Neuronal stem cell (in vitro differentiated cells): ENCODE data around the gene FARP1.

Experiments used
- DNase-seq: peaks from one replicate; pipeline ENCODE4 v3.0.0-alpha.2; 2013; ENCODE audit warnings: low spot score
- H2AFZ ChIP-seq: one replicate; pipeline ENCODE4 v1.6.1; 2013; ENCODE audit warnings: mild to moderate bottlenecking, low read length, inconsistent platforms
- H2AK5ac ChIP-seq: 2 replicates; pipeline ENCODE4 v1.6.1; 2013; ENCODE audit warnings: low read depth, mild to moderate bottlenecking, inconsistent platforms, low read length, moderate library complexity, mixed read lengths
- H2BK120ac ChIP-seq: 2 replicates; pipeline ENCODE4 v1.6.1; 2013; ENCODE audit warnings: low read depth, mild to moderate bottlenecking, inconsistent platforms, low read length, moderate library complexity, mixed read lengths
- H2BK12ac ChIP-seq: one replicate; pipeline ENCODE4 v1.6.1; 2013; ENCODE audit warnings: low read length, inconsistent platforms
- H2BK15ac ChIP-seq: 2 replicates; pipeline ENCODE4 v1.6.1; 2013; ENCODE audit warnings: mild to moderate bottlenecking, low read length, inconsistent platforms, mixed read lengths
- H2BK5ac ChIP-seq: one replicate; pipeline ENCODE4 v1.6.1; 2013; ENCODE audit warnings: inconsistent platforms, mild to moderate bottlenecking, low read length, moderate library complexity
- H3K14ac ChIP-seq: one replicate; pipeline ENCODE4 v1.6.1; 2013; ENCODE audit warnings: low read length, inconsistent platforms
- H3K18ac ChIP-seq: 2 replicates; pipeline ENCODE4 v1.6.1; 2013; ENCODE audit warnings: low read length, inconsistent platforms
- H3K23ac ChIP-seq: 2 replicates; pipeline ENCODE4 v1.6.1; 2013; ENCODE audit warnings: low read depth, mild to moderate bottlenecking, mixed read lengths, low read length, inconsistent platforms; ENCODE audit not compliant: poor library complexity
- H3K27ac ChIP-seq: replicated peaks from 3 replicates; pipeline ENCODE4 v1.5.1; 2013; ENCODE audit warnings: low read length, inconsistent platforms
- H3K27me3 ChIP-seq, 3 experiments: 2 replicates each; pipeline ENCODE4 v1.6.1; 2013; ENCODE audit warnings: low read length in 3 of 3, mild to moderate bottlenecking in 2 of 3, inconsistent platforms in 1 of 3, low read depth in 1 of 3, mixed read lengths in 1 of 3, moderate library complexity in 1 of 3; ENCODE audit not compliant: control insufficient read depth in 3 of 3, insufficient read depth in 3 of 3
- H3K36me3 ChIP-seq, 2 donors: replicated peaks in 1 of 2; 2 replicates each; pipeline ENCODE4 v1.6.1; 2013; ENCODE audit warnings: low read length in 2 of 2; ENCODE audit not compliant: control insufficient read depth in 2 of 2, insufficient read depth in 2 of 2
- H3K4ac ChIP-seq: 2 replicates; pipeline ENCODE4 v1.6.1; 2013; ENCODE audit warnings: inconsistent platforms, mild to moderate bottlenecking, low read length, moderate library complexity
- H3K4me1 ChIP-seq, 2 donors: 1 replicate in 1 of 2; 2 replicates in 1 of 2; pipeline ENCODE4 v1.6.1; 2013; ENCODE audit warnings: low read length in 2 of 2, low read depth in 1 of 2; ENCODE audit not compliant: control insufficient read depth in 2 of 2, insufficient read depth in 1 of 2
- H3K4me2 ChIP-seq: one replicate; pipeline ENCODE4 v1.6.1; 2013; ENCODE audit warnings: mild to moderate bottlenecking, low read length, inconsistent platforms; ENCODE audit not compliant: insufficient read depth, poor library complexity, severe bottlenecking
- H3K4me3 ChIP-seq, 2 donors: 2 replicates each; pipeline ENCODE4 v1.5.1; 2013; ENCODE audit warnings: low read length in 2 of 2, mild to moderate bottlenecking in 2 of 2, inconsistent platforms in 1 of 2, moderate library complexity in 1 of 2
- H3K79me1 ChIP-seq: one replicate; pipeline ENCODE4 v1.6.1; 2013; ENCODE audit warnings: low read depth, mild to moderate bottlenecking, inconsistent platforms, low read length, moderate library complexity
- H3K9ac ChIP-seq: one replicate; pipeline ENCODE4 v1.6.1; 2013; ENCODE audit warnings: mild to moderate bottlenecking, low read depth, low read length, inconsistent platforms; ENCODE audit not compliant: poor library complexity
- H3K9me3 ChIP-seq, 2 donors: replicated peaks in 1 of 2; 2 replicates each; pipeline versions ENCODE3 to v1.6.1; 2013; ENCODE audit warnings: low read length in 2 of 2, mild to moderate bottlenecking in 2 of 2, inconsistent platforms in 1 of 2, low read depth in 1 of 2, mixed read lengths in 1 of 2, moderate library complexity in 1 of 2; ENCODE audit not compliant: control insufficient read depth in 2 of 2, insufficient read depth in 1 of 2
- H4K8ac ChIP-seq: one replicate; pipeline ENCODE4 v1.6.1; 2013; ENCODE audit warnings: low read depth, mild to moderate bottlenecking, inconsistent platforms, low read length, moderate library complexity
- H4K91ac ChIP-seq: one replicate; pipeline ENCODE4 v1.6.1; 2013; ENCODE audit warnings: low read length, low read depth, mild to moderate bottlenecking, inconsistent platforms; ENCODE audit not compliant: poor library complexity
- WGBS, 2 donors: extraction: QIAGEN DNeasy Blood & Tissue Kit; methylation state at CpG; one replicate each; pipeline ENCODE4 v1.1.7; 2013; ENCODE audit warnings: missing lambda C conversion rate in 2 of 2, mixed read lengths in 1 of 2; ENCODE audit not compliant: insufficient read length in 2 of 2, insufficient replicate concordance in 1 of 2; ENCODE audit errors: extremely low coverage in 2 of 2; 5-methylcytosine and 5-hydroxymethylcytosine counted together

The FARP1 gene

DNA sequence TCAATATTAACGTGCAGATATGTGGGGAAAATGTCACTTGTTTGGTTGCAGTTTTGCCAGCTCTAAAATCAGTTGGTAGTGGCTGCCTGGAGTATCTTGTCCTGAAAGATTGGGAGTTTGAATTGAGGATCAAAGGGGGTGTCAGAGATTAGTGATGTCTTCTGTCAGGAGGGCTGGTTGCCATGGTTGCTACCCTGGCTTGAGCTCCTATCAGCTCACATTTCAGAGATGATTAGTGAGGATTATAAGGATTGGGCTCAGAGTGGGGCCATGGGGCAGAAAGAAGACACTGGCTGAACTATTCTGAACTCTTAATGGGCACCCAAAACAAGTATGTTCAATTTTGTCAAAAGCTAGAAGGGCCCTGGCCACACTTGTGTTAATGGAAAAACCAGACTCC lies 129.7 kb downstream of the FARP1 start:
- Histone ChIP-seq H3K27ac (peak overlapping the region; percentile 75), H4K8ac (no peak overlapping the region), H3K4me1 (peaks cover 21 to 41% of the 10 kb centered on the region in 2 donors), H3K79me1 (no peaks in the 10 kb centered on the region), H3K14ac (no peak overlapping the region), H3K4me3 (no peak overlapping the region), H3K4ac (no peak overlapping the region), H2BK15ac (no peak overlapping the region), H4K91ac (no peak overlapping the region), H3K18ac (no peak overlapping the region), H2AK5ac (no peak overlapping the region), H2AFZ (no peak overlapping the region), H2BK120ac (no peak overlapping the region), H2BK5ac (no peak overlapping the region), H3K9ac (no peak overlapping the region), H3K23ac (no peak overlapping the region), H3K36me3 (peaks cover 0 to 3% of the 10 kb centered on the region in 2 donors), H3K4me2 (peak overlapping the region; percentile 21), H3K9me3 (no peaks in the 10 kb centered on the region), H3K27me3 (no peaks in the 10 kb centered on the region), H2BK12ac (no peak overlapping the region)
- DNase-seq: peak; percentile 54
- no CpG with 5 or more reads among the region's 1 CpG for WGBS, 2 donors

DNA sequence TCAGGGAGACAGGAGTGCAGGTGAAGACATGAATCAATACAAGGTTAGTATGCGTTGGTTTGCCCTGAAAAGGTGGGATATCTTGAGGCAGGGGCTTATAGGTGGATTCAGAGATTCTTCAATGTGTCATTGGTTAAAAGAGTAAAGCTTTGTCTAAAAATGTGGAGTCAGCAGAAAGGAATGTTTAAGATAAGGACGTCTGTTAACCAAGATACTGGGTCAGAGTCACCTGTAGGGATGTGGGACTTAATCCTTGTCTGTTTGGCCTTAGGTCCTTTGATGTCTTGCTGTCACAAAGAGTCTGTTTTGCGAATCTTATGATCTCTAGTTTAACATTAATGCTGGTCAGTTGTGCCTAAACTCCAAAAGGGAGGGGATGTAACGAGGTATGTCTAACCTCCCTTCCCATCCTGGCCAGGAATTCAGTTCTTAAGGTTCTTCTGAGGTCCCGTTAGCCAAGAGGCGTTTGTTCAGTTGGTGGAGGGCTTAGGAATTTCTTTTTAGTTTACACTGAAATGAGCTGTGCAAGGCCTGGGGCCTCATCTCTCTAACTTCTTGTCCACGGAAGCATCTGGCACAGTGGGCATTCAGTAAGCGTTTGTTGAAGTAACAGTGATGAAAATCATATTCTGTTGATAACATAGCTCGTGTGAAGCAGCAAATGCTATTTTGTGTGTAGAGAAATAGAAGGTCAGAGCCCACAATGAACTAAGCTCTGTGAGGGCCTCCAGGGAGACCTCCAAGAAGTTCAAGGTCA lies 130.4 kb downstream of the FARP1 start:
- no peak for DNase-seq
- H3K36me3 ChIP-seq: no peaks in the 10 kb centered on the region
- no CpG with 5 or more reads among the region's 9 CpGs for WGBS, 2 donors
- H4K8ac ChIP-seq: no peak overlapping the region
- H2BK12ac ChIP-seq: no peak overlapping the region
- H2AK5ac ChIP-seq: no peak overlapping the region
- no peak overlapping the region for H2BK5ac ChIP-seq
- peak overlapping the region; percentile 19 for H3K4me2 ChIP-seq
- H3K9me3 ChIP-seq: no peaks in the 10 kb centered on the region
- H3K14ac ChIP-seq: no peak overlapping the region
- H3K4me1 ChIP-seq: peaks cover 23 to 41% of the 10 kb centered on the region in 2 donors
- peaks cover 2% of the 10 kb centered on the region for H3K79me1 ChIP-seq
- no peak overlapping the region for H3K4me3 ChIP-seq
- no peak overlapping the region for H3K23ac ChIP-seq
- H2BK15ac ChIP-seq: no peak overlapping the region
- no peaks in the 10 kb centered on the region for H3K27me3 ChIP-seq
- no peak overlapping the region for H4K91ac ChIP-seq
- H2BK120ac ChIP-seq: no peak overlapping the region
- no peak overlapping the region for H3K18ac ChIP-seq
- H3K9ac ChIP-seq: no peak overlapping the region
- H2AFZ ChIP-seq: peak overlapping the region; percentile 68
- no peak overlapping the region for H3K4ac ChIP-seq
- peak overlapping the region; percentile 70 for H3K27ac ChIP-seq

DNA sequence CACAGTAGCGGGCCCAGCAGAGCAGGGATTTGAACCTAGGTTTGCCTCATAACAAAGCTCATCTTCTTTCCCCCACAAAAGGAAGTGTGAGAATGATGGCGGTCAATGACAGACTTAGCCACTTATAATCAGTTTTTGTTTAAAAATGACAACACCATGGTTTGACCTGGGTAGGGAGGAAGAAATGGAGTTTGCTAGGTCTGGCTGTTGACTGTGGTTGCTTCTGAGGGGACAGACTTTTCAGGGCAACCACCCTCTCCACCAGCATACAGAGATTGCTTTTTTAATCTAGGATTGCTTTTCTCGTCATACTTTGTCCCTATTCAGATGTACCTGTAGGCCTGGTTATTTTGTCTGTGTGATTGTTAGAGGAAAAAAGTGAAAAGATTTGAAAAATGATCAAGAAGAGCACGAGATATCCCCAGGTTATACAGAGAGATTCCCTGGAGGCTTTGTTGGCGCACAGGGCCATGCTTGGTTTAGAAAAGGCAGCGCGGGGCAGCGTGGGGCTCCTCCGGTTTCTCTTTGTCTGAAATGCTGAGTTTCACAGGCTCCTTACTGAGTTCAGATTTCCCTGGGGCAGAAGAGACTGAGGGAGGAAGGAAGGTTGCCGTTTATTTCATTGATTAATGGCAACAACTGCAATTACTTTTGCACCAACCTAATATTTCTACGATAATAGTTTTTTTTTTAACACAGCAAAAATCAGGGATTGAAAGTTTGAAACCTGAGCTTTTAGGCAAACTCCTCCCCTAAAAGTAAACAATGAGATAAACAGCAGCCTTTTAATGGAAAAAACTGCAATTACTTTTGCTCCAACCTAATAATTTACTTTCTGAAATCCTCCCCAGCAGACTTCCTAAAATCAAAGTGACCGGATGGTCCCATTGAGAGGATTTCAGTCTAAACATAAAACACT lies 131.2 kb downstream of the FARP1 start:
- Histone ChIP-seq H3K36me3 (no peaks in the 10 kb centered on the region), H3K9ac (no peak overlapping the region), H3K4me2 (no peak overlapping the region), H3K23ac (no peak overlapping the region), H2BK120ac (no peak overlapping the region), H4K8ac (no peak overlapping the region), H2AFZ (peak overlapping the region; percentile 68), H2AK5ac (no peak overlapping the region), H4K91ac (no peak overlapping the region), H2BK15ac (no peak overlapping the region), H3K79me1 (peaks cover 4% of the 10 kb centered on the region), H2BK5ac (no peak overlapping the region), H3K14ac (no peak overlapping the region), H2BK12ac (no peak overlapping the region), H3K27ac (peak overlapping the region; percentile 69), H3K4me3 (no peak overlapping the region), H3K27me3 (no peaks in the 10 kb centered on the region), H3K9me3 (no peaks in the 10 kb centered on the region), H3K4ac (no peak overlapping the region), H3K18ac (no peak overlapping the region), H3K4me1 (peaks cover 24 to 41% of the 10 kb centered on the region in 2 donors)
- DNase-seq: no peak
- no CpG with 5 or more reads among the region's 12 CpGs for WGBS, 2 donors

DNA sequence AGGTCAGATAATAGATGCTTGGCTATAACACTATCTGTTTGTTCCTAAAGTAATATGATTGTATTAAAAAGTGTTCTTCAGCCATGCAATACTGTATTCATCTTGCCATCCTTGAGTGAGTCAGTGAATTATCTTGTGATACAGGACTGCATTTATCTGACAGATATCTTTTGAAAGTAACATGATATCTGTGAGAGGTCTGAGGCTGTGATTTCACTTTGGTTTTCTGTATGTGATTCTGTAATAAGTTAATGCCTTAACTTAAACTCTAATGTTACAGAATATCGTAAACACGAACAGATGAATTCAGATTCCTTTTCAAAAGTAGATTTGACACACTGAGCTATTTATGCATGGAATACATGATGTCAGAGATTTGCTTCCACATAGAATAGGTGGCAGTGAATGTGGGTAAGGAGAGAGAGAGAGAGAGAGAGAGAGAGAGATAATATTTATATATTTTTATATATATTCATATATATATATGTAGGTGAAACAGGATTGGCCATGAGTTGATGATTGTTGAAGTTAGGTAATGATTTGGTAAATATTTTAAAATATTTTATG lies 132.1 kb downstream of the FARP1 start:
- WGBS, 2 donors: no CpG with 5 or more reads among the region's 2 CpGs
- H3K4ac ChIP-seq: no peak overlapping the region
- no peak overlapping the region for H2BK120ac ChIP-seq
- no peaks in the 10 kb centered on the region for H3K27me3 ChIP-seq
- H4K91ac ChIP-seq: no peak overlapping the region
- H4K8ac ChIP-seq: no peak overlapping the region
- H3K18ac ChIP-seq: no peak overlapping the region
- no peak overlapping the region for H2BK15ac ChIP-seq
- peaks cover 4% of the 10 kb centered on the region for H3K79me1 ChIP-seq
- H2AK5ac ChIP-seq: no peak overlapping the region
- no peak overlapping the region for H3K9ac ChIP-seq
- DNase-seq: no peak
- H3K4me1 ChIP-seq: peaks cover 29 to 44% of the 10 kb centered on the region in 2 donors
- no peak overlapping the region for H2BK5ac ChIP-seq
- no peak overlapping the region for H2BK12ac ChIP-seq
- H2AFZ ChIP-seq: no peak overlapping the region
- H3K9me3 ChIP-seq: no peaks in the 10 kb centered on the region
- H3K4me3 ChIP-seq: no peak overlapping the region
- H3K27ac ChIP-seq: no peak overlapping the region
- H3K4me2 ChIP-seq: no peak overlapping the region
- H3K23ac ChIP-seq: no peak overlapping the region
- H3K36me3 ChIP-seq: no peaks in the 10 kb centered on the region
- no peak overlapping the region for H3K14ac ChIP-seq
